OCI-LY1 (cell line): ENCODE data around the gene CSF3R.

Source experiments
- EZH2 ChIP-seq: fragments of 200-600 bp; sonication (generic), shearing (Covaris generic); IDR thresholded peaks from 2 replicates; pipeline ENCODE4 v1.8.0; 2017; ENCODE audit warnings: borderline replicate concordance, mixed run types, mild to moderate bottlenecking, antibody characterized with exemption, low read length, moderate library complexity, mixed read lengths
- TF ChIP-seq, protein P1 (sequence below): fragments of 200-600 bp; sonication (generic), shearing (Covaris generic); IDR thresholded peaks from 2 replicates; pipeline ENCODE4 v1.5.1; 2017; ENCODE audit warnings: mild to moderate bottlenecking, antibody characterized with exemption, low read length, moderate library complexity, mixed read lengths

DNA sequence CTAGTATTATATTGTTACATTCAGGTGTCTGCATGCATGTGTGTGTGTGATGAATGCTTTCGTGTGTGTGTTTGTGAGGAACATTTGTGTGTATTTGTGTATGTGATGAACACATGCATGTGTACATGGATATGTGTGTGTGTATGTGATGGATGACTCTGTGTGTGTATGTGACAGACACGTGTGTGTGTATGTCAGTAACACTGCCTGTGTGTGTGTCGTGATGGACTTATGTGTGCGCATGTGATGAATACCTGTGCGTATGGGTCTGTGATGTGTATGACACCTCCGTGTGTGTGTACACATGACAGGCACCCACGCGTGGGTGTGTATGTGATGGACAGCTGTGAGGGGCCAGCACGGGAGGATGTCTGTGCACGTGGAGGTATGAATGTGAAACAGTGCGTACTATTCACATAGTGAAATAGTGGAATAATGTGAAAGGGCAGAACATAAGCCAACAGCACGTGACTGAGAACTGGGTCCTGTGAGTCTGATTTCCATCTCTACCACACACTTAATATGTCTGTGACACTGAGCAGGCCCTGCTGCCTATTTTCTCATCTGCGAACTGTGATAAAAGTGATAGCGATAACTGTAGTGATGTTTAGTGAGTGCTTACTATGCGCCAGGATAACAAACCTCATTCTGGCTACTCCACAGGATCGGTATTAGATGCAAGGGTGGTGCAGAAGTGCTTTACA is 41.8 kb upstream of the CSF3R start:
- TF ChIP-seq, protein P1, sequence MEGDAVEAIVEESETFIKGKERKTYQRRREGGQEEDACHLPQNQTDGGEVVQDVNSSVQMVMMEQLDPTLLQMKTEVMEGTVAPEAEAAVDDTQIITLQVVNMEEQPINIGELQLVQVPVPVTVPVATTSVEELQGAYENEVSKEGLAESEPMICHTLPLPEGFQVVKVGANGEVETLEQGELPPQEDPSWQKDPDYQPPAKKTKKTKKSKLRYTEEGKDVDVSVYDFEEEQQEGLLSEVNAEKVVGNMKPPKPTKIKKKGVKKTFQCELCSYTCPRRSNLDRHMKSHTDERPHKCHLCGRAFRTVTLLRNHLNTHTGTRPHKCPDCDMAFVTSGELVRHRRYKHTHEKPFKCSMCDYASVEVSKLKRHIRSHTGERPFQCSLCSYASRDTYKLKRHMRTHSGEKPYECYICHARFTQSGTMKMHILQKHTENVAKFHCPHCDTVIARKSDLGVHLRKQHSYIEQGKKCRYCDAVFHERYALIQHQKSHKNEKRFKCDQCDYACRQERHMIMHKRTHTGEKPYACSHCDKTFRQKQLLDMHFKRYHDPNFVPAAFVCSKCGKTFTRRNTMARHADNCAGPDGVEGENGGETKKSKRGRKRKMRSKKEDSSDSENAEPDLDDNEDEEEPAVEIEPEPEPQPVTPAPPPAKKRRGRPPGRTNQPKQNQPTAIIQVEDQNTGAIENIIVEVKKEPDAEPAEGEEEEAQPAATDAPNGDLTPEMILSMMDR, result no peak
- no peak for TF ChIP-seq EZH2
